Measurements from ENCODE around the gene SEMA3D.

The SEMA3D gene

GRCh38 chr7:85186521-85187241, at the start of gene SEMA3D:
Gene SEMA3D, minus strand, starts transcription at chr7:85187056. Its CDS starts 65,165 bp downstream, at chr7:85121891.
- peak; percentile 8 for DNase-seq

- no peak for DNase-seq
These were observed 47.9 kb upstream of the SEMA3D start for GRCh38 chr7:85234730-85235129.

DNA sequence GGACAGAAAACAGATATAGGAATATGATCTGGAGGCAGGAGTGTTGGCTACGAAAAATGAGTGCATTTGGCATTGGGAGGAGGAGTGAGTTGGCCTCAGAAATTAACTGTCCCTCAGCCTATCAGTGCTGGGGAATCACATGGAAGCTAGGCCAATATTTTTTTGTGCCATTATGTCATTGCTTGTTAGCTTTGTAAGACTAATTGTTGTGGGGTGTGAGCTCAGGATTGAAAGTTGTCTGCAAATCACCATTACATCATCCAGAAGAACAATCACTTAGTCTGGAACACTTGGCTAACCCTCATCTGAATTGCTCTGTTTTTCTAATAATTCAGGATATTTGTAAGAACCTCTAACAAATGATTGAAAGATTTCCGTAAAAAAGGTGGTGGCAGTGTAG, 45.2 kb upstream of the SEMA3D start:
- no peak for DNase-seq

DNA sequence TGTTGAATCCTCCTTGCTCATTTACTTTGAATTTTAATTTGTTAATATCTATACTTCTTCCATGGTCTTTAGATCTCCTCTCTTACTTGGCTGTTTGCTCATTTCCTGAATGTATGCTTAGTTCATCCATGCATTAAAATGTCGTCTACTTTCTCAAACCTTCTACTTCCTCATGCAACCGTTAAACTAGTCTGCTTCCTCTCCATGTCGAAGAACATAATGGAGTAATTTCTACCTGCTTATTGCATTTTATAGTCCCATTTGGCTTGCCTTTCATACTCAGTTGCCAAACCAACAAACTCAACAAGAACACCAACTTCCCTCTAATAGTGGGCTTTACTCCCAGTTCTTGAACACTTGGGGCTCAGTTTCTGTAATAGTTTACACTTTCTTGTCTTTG, 43.8 kb upstream of the SEMA3D start:
- no peak for DNase-seq

- DNase-seq, result no peak
These were observed 42.7 kb upstream of the SEMA3D start for GRCh38 chr7:85229544-85229943.

DNA sequence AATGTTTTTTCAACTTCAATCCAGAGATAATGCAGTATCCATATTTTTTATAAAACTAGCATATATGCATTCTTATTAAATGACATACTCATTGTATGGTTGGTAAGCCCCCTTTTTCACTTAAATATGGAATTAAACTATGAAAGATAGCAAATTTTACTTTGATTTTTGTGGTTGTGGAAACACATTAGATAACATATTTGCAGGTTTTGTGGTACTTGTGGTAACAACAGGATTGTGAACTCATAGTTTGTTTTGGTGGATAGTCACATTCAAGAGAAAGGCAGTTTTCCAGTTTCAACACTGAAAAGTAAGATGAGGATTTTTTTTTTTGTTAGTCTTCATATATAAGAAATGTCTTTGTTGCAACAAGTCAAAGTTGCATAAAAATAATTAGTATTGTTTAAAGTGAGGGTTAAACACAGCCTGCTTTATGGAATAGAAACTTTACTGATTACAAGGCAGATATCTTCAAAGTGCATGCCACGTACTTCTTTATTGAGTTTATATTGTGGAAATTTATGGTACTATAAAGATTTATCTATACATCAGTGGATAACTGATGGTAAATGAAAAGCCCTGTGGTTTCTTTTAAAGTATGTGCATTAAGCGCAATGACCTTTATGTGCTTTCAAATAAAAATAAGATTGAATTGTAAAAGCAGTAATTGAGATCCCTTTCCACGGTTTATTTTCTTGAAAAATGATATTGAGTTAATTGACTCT, 39.7 kb upstream of the SEMA3D start:
- DNase-seq, result no peak

DNA sequence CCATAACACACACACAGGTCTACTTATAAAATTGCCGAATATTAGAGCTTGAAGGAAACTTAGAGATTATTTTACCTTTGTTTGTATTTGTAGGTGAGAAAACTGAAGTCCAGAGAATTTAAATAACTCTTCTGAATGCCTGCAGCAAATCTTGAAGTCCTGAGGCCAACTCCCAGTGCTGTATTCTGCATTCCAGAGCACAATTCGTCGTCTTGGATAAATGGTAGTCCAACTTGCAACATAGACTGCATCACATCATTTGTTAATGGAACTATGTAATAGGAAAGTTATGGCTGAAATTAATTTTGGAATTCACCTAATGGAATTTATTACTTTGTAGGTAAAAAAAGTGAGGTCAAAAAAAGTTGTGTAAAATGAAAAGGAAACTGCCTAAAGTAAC, 37.3 kb upstream of the SEMA3D start:
- DNase-seq, result no peak

- no peak for DNase-seq
These were observed 35.7 kb upstream of the SEMA3D start for GRCh38 chr7:85222522-85222921.

GRCh38 chr7:85221796-85222195, 34.9 kb upstream of the SEMA3D start:
- DNase-seq, result no peak

DNA sequence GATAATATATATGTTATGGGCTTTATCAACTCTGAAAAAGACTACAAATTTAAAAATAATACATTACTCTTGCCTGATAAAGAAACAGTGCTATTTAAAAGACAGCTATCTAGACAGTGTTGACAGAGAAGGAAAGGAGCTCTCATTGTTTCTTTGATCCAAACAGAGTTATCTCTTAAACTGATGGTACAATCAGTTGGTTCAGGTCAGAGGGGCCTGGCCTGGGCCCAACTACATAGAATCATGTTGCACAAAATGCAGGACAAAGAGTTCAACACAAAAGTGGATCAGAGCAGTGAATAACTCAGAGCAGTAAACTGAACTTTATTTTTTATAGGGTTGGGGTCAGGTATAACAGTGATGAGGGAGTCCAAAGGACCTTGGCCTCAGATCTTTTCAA, 33.8 kb upstream of the SEMA3D start:
- DNase-seq, result no peak

DNA sequence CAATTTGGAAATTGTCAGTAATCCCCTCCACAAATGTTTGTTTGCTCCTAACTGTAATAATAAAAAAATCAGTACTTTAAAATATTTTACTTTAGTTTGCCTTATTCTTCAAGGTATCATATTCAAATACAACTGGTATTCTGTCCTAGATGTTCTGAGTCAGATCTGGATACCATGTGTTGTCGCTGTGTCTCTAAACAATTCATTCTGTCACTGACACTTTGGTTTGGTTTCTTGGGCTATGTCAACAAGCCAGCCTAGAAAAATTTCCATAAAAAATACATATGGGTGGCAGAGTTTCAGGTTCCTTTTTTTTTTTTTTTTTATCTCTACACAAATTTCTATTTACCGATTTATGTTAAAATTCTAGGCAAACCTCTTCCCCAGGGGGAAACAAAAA, 33.2 kb upstream of the SEMA3D start:
- no peak for DNase-seq

DNA sequence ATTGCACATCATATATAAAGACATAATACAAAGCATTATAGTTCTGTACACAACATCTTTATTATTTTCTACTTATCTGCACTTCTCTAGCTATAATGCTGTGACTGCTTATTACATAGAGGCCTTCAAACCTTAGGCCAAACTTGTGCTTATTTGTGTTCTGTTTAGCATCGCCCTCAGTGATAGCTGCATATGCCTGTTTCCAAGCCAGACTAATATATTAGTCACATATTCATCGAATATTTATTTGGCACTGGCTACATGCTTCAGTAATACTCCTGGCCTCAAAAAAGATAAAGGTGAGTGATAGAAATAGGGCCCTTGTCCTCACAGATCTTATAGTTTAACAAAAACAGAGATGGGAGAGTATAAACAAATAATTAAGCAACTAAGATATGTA, 30.2 kb upstream of the SEMA3D start:
- DNase-seq, result no peak

- no peak for DNase-seq
These were observed 28.2 kb upstream of the SEMA3D start for GRCh38 chr7:85215098-85215497.

GRCh38 chr7:85213500-85213899, 26.6 kb upstream of the SEMA3D start:
- no peak for DNase-seq

GRCh38 chr7:85205754-85206153, 18.9 kb upstream of the SEMA3D start:
- no peak for DNase-seq

DNA sequence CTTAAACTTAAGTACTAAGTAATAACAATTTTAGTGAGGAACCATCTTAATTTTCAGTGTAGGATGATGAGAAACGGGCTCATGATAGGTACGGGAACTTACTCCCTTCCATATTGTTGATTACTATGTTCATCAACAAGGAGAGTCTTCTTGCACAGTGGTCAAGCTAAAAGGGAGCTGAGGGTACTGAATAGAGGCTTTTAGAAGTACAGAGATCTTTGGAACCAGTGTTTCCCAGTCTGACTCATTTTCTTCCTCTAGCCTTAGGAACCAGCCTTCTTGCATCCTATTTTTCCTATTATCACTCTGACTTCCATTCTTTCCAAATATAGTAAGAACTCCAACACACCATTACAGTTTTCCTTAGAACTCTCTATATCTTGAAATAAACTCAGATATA, 17.6 kb upstream of the SEMA3D start:
- no peak for DNase-seq

DNA sequence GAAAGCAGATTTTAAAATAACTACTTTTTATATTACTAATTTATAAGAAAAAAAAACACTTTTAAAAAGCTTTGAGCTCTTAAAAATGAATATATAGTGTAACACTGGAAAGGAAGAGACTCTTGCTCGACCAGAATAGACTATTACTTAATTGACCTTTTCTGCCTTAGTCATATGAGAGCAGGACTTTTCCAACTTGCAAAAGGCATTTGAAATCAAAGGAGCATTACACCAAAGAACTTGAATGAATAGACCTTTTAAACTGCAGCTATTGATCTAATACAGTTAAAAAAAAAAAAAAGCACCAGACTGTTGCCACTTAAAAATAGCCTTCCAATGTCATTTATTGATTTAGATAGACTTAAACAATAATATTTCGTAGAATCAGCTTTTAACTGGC, 17.2 kb upstream of the SEMA3D start:
- no peak for DNase-seq

DNA sequence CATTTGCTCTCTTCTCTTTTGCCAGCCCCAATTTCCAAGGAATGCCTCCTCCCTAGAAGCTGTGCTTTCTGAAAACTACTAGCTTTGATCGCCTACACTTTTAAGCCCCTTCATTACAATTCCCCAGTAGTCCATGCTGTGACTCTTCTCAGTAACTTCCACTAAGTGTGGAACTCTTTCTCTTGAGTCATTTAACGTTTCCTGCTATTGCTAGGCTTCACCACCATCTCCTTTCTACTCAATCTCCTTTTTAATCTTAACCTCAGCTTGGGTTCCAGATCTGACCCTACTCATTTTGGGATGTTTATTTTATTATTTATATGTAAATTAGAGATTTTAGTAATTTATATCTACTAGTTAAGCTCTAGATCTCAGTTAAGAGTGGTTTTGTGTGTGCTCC, 14.4 kb upstream of the SEMA3D start:
- no peak for DNase-seq

GRCh38 chr7:85196696-85197095, 9.8 kb upstream of the SEMA3D start:
- no peak for DNase-seq

GRCh38 chr7:85191383-85191782, 4.5 kb upstream of the SEMA3D start:
- no peak for DNase-seq

DNA sequence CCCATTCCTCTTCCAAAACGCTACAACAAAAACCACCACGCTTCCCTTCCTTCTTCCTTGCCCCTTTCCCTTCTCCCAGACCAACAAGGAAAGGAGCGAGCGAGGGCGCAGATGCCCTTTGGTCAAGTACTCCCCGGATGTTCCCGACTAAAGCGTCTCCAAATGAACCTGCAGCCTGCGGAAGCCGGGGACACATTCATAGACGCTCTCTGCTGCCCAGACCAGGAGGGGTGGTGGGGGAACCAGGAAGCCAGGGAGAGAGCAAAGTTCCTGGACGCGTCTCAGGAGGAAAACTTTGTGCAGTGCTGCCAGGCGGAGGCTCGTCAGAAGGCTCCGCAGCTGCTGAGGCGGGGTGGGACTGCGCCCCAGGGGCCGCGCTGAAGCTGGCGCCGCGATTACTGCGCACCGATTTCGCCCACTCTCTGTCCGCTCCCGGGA, 754 bp downstream of the SEMA3D start:
- peak; percentile 23 for DNase-seq

GRCh38 chr7:85185424-85186082, 1.3 kb downstream of the SEMA3D start:
- DNase-seq, result no peak

DNA sequence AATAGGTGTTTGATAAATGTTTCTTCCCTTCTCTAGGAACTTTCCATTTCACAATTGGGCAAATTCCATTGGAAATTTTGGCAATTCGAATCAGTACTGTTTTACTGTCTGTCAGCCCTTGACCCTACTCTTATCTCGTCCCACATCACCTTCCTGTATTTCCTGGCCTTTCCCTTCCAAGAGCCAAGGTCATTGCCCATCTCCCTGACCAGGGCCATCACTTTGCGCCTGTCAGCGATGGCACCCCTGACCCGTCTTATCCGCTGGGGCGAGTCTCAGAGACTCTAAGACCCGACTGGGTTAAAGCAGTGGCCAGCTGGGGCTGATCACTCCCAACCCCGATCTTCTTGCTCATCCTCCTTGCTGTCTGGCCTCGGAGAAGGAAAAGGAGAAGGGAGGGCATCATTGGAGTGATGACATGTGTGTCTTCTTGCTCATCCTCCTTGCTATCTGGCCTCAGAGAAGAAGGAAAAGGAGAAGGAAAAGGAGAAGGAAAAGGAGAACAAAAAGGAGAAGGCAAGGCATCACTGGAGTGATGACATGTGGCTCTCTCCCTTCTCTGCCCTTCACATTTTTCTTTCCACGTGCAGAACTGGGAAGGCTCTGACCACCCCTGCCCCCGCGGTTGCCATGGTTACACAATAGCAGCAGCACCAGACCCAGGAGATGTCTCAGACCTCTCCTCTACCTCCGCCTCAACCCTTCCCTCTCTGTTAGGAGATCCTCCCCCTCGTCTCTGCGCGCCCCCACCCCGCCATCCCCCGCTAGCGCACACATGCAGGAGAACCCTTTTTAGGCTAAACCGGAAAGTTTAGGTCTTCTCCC, 2.0 kb downstream of the SEMA3D start:
- no peak for DNase-seq
